Erythroblast (primary cell): ENCODE results near the gene KCTD15.

ENCODE experiments used
- DNase-seq, 2 experiments: peaks; one replicate each; lab custom pipeline; 2025; lab: John Stamatoyannopoulos, UW
- GATA1 ChIP-seq: IDR thresholded peaks from 2 replicates; pipeline ENCODE4 v1.6.1; 2011; ENCODE audit warnings: low read depth, mild to moderate bottlenecking, control low read depth, low read length, moderate library complexity
- POLR2A ChIP-seq: IDR thresholded peaks from 2 replicates; pipeline ENCODE4 v1.6.1; 2011; ENCODE audit warnings: mild to moderate bottlenecking, low read length

The KCTD15 gene

GRCh38 chr19:33849551-33850147 lies 53.0 kb downstream of the KCTD15 start:
- DNase-seq, result no peak
- TF ChIP-seq GATA1, result no peak
- no peak for TF ChIP-seq POLR2A

DNA sequence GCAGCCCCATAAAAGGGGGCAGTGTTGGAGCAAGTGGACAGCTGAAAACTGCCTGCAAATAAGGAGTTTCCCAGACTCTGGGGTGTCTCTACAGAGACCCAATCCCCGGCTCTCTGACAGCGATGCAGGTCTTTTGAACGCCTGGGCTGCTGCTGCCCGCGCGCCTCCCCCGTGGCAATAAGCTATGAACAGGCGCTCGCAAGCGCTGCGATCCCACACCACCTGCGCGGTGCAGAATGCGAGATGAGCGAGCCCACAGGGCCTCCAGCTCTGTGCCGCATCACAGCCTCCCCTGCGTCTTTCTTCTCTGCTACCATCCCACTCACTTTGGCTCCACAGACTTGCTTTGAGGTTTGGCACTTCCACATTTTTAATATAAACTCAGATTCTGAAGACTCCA lies 62.3 kb downstream of the KCTD15 start:
- no peak for TF ChIP-seq GATA1
- TF ChIP-seq POLR2A, result no peak
- no peak for DNase-seq

DNA sequence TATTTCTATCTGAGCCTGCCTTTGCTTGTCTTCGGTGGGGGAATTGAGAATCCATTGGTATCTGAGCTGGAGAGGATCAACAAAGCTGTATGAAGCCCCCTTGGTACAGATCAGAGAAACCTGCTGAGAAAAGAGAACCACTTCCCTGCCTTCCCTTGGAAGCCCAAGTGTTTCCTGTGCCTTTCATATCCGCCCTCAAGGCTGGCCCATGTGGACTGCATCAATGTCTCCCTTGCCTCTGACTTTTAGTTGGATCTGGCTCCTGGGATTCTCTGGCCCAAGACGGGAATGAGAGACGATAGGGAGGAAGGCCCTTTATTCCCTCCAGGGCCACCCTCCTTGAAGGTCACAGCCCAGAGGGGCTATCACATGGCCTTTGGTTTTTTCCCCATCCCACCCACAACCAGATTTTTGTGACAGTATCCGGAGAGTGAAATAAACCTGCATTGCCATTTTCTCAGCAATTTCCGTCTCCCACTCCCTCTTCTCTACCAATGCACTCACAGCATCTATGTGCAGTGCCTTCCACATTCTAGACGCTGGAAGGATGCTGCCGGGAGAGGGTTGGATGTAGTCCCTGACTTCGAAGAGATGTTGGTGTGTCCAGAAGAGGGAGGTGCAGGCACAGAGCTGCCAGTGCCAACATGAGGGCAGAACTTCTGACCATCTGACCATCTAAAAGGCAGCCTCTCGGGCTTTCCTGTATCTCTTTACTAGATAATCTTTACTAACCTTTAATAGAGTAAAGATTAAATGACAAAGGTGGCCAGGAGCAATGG lies 63.8 kb downstream of the KCTD15 start:
- no peak for DNase-seq
- no peak for TF ChIP-seq GATA1
- no peak for TF ChIP-seq POLR2A

GRCh38 chr19:33861950-33862349 lies 65.3 kb downstream of the KCTD15 start:
- TF ChIP-seq GATA1 (no peak), POLR2A (no peak)
- no peak for DNase-seq

- no peak for DNase-seq
- TF ChIP-seq POLR2A (no peak), GATA1 (no peak)
Measured at GRCh38 chr19:33862981-33863380, 66.3 kb downstream of the KCTD15 start.

DNA sequence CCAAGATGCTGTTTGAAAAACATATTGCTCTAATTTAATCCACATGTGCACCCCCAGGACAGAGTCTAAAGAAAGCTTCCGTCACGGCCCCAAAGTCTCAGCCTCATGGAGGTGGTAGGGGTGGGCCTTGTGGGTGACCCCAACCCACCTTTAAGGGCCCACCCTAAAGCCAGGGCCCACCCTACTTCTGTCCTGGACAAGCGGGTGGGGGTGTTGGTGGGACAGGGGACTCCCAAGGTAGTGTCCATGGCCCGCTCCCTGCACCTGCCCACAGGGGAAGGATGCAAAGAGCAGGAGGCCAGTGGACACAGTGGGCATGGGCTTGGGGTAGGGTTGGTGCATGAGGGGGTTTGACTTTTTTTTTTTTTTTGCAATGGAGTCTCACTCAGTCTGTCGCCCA lies 66.8 kb downstream of the KCTD15 start:
- no peak for DNase-seq
- no peak for TF ChIP-seq GATA1
- TF ChIP-seq POLR2A, result no peak

DNA sequence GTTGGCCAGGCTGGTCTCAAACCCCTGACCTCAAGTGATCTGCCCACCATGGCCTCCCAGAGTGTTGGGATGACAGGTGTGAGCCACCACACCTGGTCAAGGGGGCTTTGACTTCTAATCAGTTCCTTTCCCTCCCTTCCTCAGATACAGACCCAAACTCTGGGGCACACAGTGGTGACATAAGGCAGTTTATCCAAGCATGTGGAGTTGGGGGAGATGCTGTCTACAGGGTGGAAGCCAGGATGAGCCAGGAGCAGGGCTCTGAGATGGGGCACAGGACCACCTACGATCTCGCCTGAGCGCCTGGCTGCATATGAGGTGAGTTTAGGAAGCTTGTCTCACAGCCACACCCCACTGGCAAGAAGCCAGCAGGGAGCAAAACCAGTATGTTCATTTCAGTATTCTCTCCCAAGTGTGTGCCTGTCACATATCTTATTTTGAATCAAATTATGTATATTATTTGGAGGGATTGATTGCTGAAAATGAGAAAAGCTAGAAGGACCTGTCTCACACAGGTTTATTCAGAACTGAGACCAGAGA lies 67.7 kb downstream of the KCTD15 start:
- no peak for TF ChIP-seq POLR2A
- TF ChIP-seq GATA1, result no peak
- peak in 1 of 2 experiments; percentile 2 for DNase-seq

GRCh38 chr19:33865306-33865705 lies 68.6 kb downstream of the KCTD15 start:
- no peak for DNase-seq
- TF ChIP-seq POLR2A, result no peak
- no peak for TF ChIP-seq GATA1
